HEK293T (cell line): ENCODE results near the gene KIF1A.

ENCODE experiments used
- CTCF ChIA-PET: fragments of 350-600 bp; formaldehyde crosslinking; extraction: SDS; loops from one replicate; lab custom pipeline; 2021; ENCODE audit warnings: antibody characterized with exemption, inconsistent platforms; lab: Yijun Ruan, JAX
- POLR2A ChIA-PET: fragments of 350-600 bp; formaldehyde crosslinking; extraction: SDS; loops from one replicate; lab custom pipeline; 2020; ENCODE audit warnings: antibody characterized with exemption, inconsistent platforms; lab: Yijun Ruan, JAX
- DNase-seq: peaks from one replicate; pipeline ENCODE4 v3.0.0; 2012; ENCODE audit warnings: mixed read lengths; ENCODE audit errors: extremely low spot score
- ARNT ChIP-seq: fragments of 450-650 bp; IDR thresholded peaks from 2 replicates; pipeline ENCODE4 v1.6.1; 2017; ENCODE audit warnings: mild to moderate bottlenecking
- BHLHE40 ChIP-seq: fragments of 450-650 bp; IDR thresholded peaks from 2 replicates; pipeline ENCODE4 v1.6.1; 2016; ENCODE audit warnings: mild to moderate bottlenecking, moderate library complexity, borderline replicate concordance
- CTBP1 ChIP-seq: fragments of 450-650 bp; IDR thresholded peaks from 2 replicates; pipeline ENCODE4 v1.6.1; 2016; ENCODE audit warnings: borderline replicate concordance
- ELF4 ChIP-seq: fragments of 450-650 bp; IDR thresholded peaks from 2 replicates; pipeline ENCODE4 v1.6.1; 2017; ENCODE audit warnings: antibody characterized with exemption
- FOXA1 ChIP-seq: fragments of 450-650 bp; IDR thresholded peaks from 2 replicates; pipeline ENCODE4 v1.6.1; 2016; ENCODE audit warnings: mild to moderate bottlenecking
- FOXK2 ChIP-seq: fragments of 450-650 bp; IDR thresholded peaks from 2 replicates; pipeline ENCODE4 v1.6.1; 2016; ENCODE audit warnings: mild to moderate bottlenecking
- FOXM1 ChIP-seq: fragments of 450-650 bp; IDR thresholded peaks from 2 replicates; pipeline ENCODE4 v1.6.1; 2017; ENCODE audit warnings: mild to moderate bottlenecking, borderline replicate concordance
- HDGF ChIP-seq: fragments of 450-650 bp; IDR thresholded peaks from 2 replicates; pipeline ENCODE4 v1.6.1; 2017; ENCODE audit warnings: antibody characterized with exemption, borderline replicate concordance
- L3MBTL2 ChIP-seq: fragments of 450-650 bp; conservative IDR thresholded peaks from 2 replicates; pipeline ENCODE4 v1.6.1; 2016; ENCODE audit warnings: mild to moderate bottlenecking
- LEF1 ChIP-seq: fragments of 450-650 bp; IDR thresholded peaks from 2 replicates; pipeline ENCODE4 v1.6.1; 2017; ENCODE audit warnings: mild to moderate bottlenecking, borderline replicate concordance
- NFRKB ChIP-seq: fragments of 450-650 bp; IDR thresholded peaks from 2 replicates; pipeline ENCODE4 v1.6.1; 2016; ENCODE audit warnings: mild to moderate bottlenecking, moderate library complexity
- PKNOX1 ChIP-seq: fragments of 450-650 bp; IDR thresholded peaks from 2 replicates; pipeline ENCODE4 v1.6.1; 2016
- SP1 ChIP-seq: fragments of 450-650 bp; IDR thresholded peaks from 2 replicates; pipeline ENCODE4 v1.6.1; 2017
- SUZ12 ChIP-seq: fragments of 450-650 bp; IDR thresholded peaks from 2 replicates; pipeline ENCODE4 v1.6.1; 2016; ENCODE audit warnings: mild to moderate bottlenecking
- TARDBP ChIP-seq: fragments of 450-650 bp; IDR thresholded peaks from 2 replicates; pipeline ENCODE4 v1.6.1; 2016
- ZNF384 ChIP-seq: fragments of 450-650 bp; IDR thresholded peaks from 2 replicates; pipeline ENCODE4 v1.6.1; 2016

Gene KIF1A

GRCh38 chr2:240725266-240725665 is 94.8 kb downstream of the KIF1A start:
- no peak for TF ChIP-seq BHLHE40
- no peak for TF ChIP-seq TARDBP
- no peak for TF ChIP-seq HDGF
- TF ChIP-seq SUZ12 = no peak
- ChIA-PET POLR2A (no interaction called here), CTCF (no interaction called here)
- no peak for DNase-seq

- DNase-seq = no peak
- TF ChIP-seq L3MBTL2 (no peak), TARDBP (no peak)
- POLR2A ChIA-PET = no interaction called here
- CTCF ChIA-PET = interaction anchor here (0.6 kb wide), 1 partner anchor 18 kb away, joined by 3 read pairs; no protein-coding TSS in a partner anchor
These were observed 95.6 kb downstream of the KIF1A start for GRCh38 chr2:240724431-240724830.

GRCh38 chr2:240723851-240724250 is 96.2 kb downstream of the KIF1A start:
- CTCF ChIA-PET = interaction anchor here (0.6 kb wide), 1 partner anchor 18 kb away, joined by 3 read pairs; no protein-coding TSS in a partner anchor
- TF ChIP-seq ZNF384 (no peak), NFRKB (no peak), SUZ12 (no peak), PKNOX1 (no peak), ELF4 (no peak), BHLHE40 (no peak), SP1 (no peak)
- no peak for DNase-seq
- POLR2A ChIA-PET = no interaction called here

- DNase-seq = no peak
- POLR2A ChIA-PET = no interaction called here
- CTCF ChIA-PET = interaction anchor here (0.7 kb wide), 1 partner anchor 12 kb away, joined by 3 read pairs; no protein-coding TSS in a partner anchor
- TF ChIP-seq NFRKB (no peak), FOXK2 (no peak), PKNOX1 (no peak), HDGF (no peak), ELF4 (no peak), ARNT (no peak)
These were observed 97.0 kb downstream of the KIF1A start for GRCh38 chr2:240722796-240723735.

- POLR2A ChIA-PET = no interaction called here
- TF ChIP-seq BHLHE40 (no peak), SUZ12 (no peak), L3MBTL2 (no peak), ARNT (no peak), HDGF (no peak), FOXM1 (no peak), FOXK2 (no peak), ELF4 (no peak), CTBP1 (no peak), PKNOX1 (no peak), SP1 (no peak), FOXA1 (no peak), ZNF384 (no peak), TARDBP (no peak), LEF1 (no peak), NFRKB (no peak)
- DNase-seq = no peak
- CTCF ChIA-PET = no interaction called here
These were observed 97.6 kb downstream of the KIF1A start for GRCh38 chr2:240722376-240722775.

GRCh38 chr2:240721596-240722180 is 98.3 kb downstream of the KIF1A start:
- ChIA-PET POLR2A (no interaction called here), CTCF (no interaction called here)
- no peak for DNase-seq
- TF ChIP-seq L3MBTL2 = no peak
